Loucy (cell line): ENCODE data around the gene HS6ST2.

Experiments
- H2AFZ ChIP-seq: fragments of 200-600 bp; sonication (generic); 2 replicates; pipeline ENCODE4 v1.6.0; 2016; ENCODE audit warnings: antibody characterized with exemption, mild to moderate bottlenecking, low read length, moderate library complexity
- H3F3A ChIP-seq: fragments of 200-600 bp; 2 replicates; pipeline ENCODE4 v1.6.0; 2016; ENCODE audit warnings: antibody characterized with exemption, low read depth, mild to moderate bottlenecking
- H3K27me3 ChIP-seq: fragments of 200-600 bp; sonication (generic); 2 replicates; pipeline ENCODE4 v1.6.1; 2014; ENCODE audit warnings: low read length, mild to moderate bottlenecking; ENCODE audit not compliant: insufficient read depth, poor library complexity, severe bottlenecking
- H3K36me3 ChIP-seq: fragments of 200-600 bp; sonication (generic); 2 replicates; pipeline ENCODE4 v1.6.1; 2016; ENCODE audit warnings: low read length; ENCODE audit not compliant: insufficient read depth
- H3K4me1 ChIP-seq: fragments of 200-600 bp; sonication (generic); 2 replicates; pipeline ENCODE4 v1.5.1; 2014; ENCODE audit warnings: low read length, mild to moderate bottlenecking; ENCODE audit not compliant: insufficient read depth, poor library complexity, severe bottlenecking
- H3K4me2 ChIP-seq: fragments of 200-600 bp; sonication (generic); 2 replicates; pipeline ENCODE4 v1.6.0; 2014; ENCODE audit warnings: antibody characterized with exemption, low read length, low read depth, mild to moderate bottlenecking; ENCODE audit not compliant: poor library complexity, severe bottlenecking
- H3K4me3 ChIP-seq: fragments of 200-600 bp; sonication (generic); 2 replicates; pipeline ENCODE4 v1.5.1; 2014; ENCODE audit warnings: low read length, mild to moderate bottlenecking, mixed read lengths; ENCODE audit not compliant: poor library complexity, severe bottlenecking
- H3K79me2 ChIP-seq: fragments of 200-600 bp; sonication (generic); 2 replicates; pipeline ENCODE4 v1.6.1; 2014; ENCODE audit warnings: low read length; ENCODE audit not compliant: insufficient read depth
- H3K9ac ChIP-seq: fragments of 200-600 bp; sonication (generic); 2 replicates; pipeline ENCODE4 v1.6.0; 2014; ENCODE audit warnings: mild to moderate bottlenecking, low read depth, low read length, moderate library complexity; ENCODE audit not compliant: poor library complexity, severe bottlenecking
- H3K9me2 ChIP-seq: fragments of 200-600 bp; sonication (generic); replicated peaks from 2 replicates; pipeline ENCODE4 v1.6.1; 2016; ENCODE audit warnings: low read depth, low read length, mixed read lengths
- H3K9me3 ChIP-seq: fragments of 200-600 bp; sonication (generic); 2 replicates; pipeline ENCODE4 v1.6.1; 2014; ENCODE audit warnings: mild to moderate bottlenecking, antibody characterized with exemption, low read length, low read depth; ENCODE audit not compliant: insufficient read depth
- H4K20me1 ChIP-seq: fragments of 200-600 bp; sonication (generic); 2 replicates; pipeline ENCODE4 v1.6.0; 2014; ENCODE audit warnings: antibody characterized with exemption, low read length, mild to moderate bottlenecking; ENCODE audit not compliant: insufficient read depth, poor library complexity, severe bottlenecking
- CTCF ChIP-seq: fragments of 200-600 bp; sonication (generic); conservative IDR thresholded peaks from 2 replicates; pipeline ENCODE4 v1.5.1; 2014; ENCODE audit warnings: mild to moderate bottlenecking, antibody characterized with exemption, low read length
- EZH2phosphoT487 ChIP-seq: fragments of 200-600 bp; IDR thresholded peaks from 2 replicates; pipeline ENCODE4 v1.6.1; 2018; ENCODE audit warnings: antibody characterized with exemption, mild to moderate bottlenecking, moderate library complexity, borderline replicate concordance

HS6ST2 gene

GRCh38 chrX:132810964-132811712 lies 147.3 kb downstream of the HS6ST2 start:
- Histone ChIP-seq H4K20me1 (no peaks in the 10 kb centered on the region), H3K27me3 (no peaks in the 10 kb centered on the region), H3K4me1 (no peaks in the 10 kb centered on the region), H3K36me3 (no peaks in the 10 kb centered on the region), H3K4me2 (no peak overlapping the region), H3F3A (no peaks in the 10 kb centered on the region), H2AFZ (no peak overlapping the region), H3K79me2 (no peaks in the 10 kb centered on the region), H3K9ac (no peak overlapping the region), H3K4me3 (no peak overlapping the region), H3K9me3 (no peaks in the 10 kb centered on the region), H3K9me2 (no peaks in the 10 kb centered on the region)
- no peak for TF ChIP-seq CTCF
- TF ChIP-seq EZH2phosphoT487, result no peak

GRCh38 chrX:132810488-132810887 lies 147.9 kb downstream of the HS6ST2 start:
- Histone ChIP-seq H3K4me3 (no peak overlapping the region), H3K4me1 (no peaks in the 10 kb centered on the region), H3K9me3 (no peaks in the 10 kb centered on the region), H3K9ac (no peak overlapping the region), H3K36me3 (no peaks in the 10 kb centered on the region), H4K20me1 (no peaks in the 10 kb centered on the region), H3K4me2 (no peak overlapping the region), H3K27me3 (no peaks in the 10 kb centered on the region), H2AFZ (no peak overlapping the region), H3K9me2 (no peaks in the 10 kb centered on the region), H3K79me2 (no peaks in the 10 kb centered on the region), H3F3A (no peaks in the 10 kb centered on the region)
- TF ChIP-seq EZH2phosphoT487, result no peak
- TF ChIP-seq CTCF, result no peak

- Histone ChIP-seq H3K4me3 (no peak overlapping the region), H3K27me3 (no peaks in the 10 kb centered on the region), H4K20me1 (no peaks in the 10 kb centered on the region), H3K36me3 (no peaks in the 10 kb centered on the region), H2AFZ (no peak overlapping the region), H3K4me2 (no peak overlapping the region), H3K79me2 (no peaks in the 10 kb centered on the region), H3K9ac (no peak overlapping the region), H3K4me1 (no peaks in the 10 kb centered on the region), H3F3A (no peaks in the 10 kb centered on the region), H3K9me2 (no peaks in the 10 kb centered on the region), H3K9me3 (no peaks in the 10 kb centered on the region)
- TF ChIP-seq EZH2phosphoT487, result no peak
- TF ChIP-seq CTCF, result no peak
Observed at GRCh38 chrX:132809581-132809980, 148.8 kb downstream of the HS6ST2 start.
